PFSK-1 (cell line): ENCODE results near the gene XPR1.

Source experiments
- FOXP2 ChIP-seq: optimal IDR thresholded peaks from 2 replicates; pipeline ENCODE3; 2011; ENCODE audit warnings: borderline replicate concordance, control low read depth, inconsistent platforms; ENCODE audit not compliant: insufficient read depth; ENCODE audit errors: extremely low read length, extremely low read depth
- POLR2AphosphoS5 ChIP-seq: IDR thresholded peaks from 2 replicates; pipeline ENCODE4 v1.6.1; 2012; ENCODE audit warnings: low read depth, mild to moderate bottlenecking, control low read depth, low read length, moderate library complexity
- SIN3A ChIP-seq: IDR thresholded peaks from 2 replicates; pipeline ENCODE4 v1.6.1; 2012; ENCODE audit warnings: mild to moderate bottlenecking, low read length, moderate library complexity, borderline replicate concordance; ENCODE audit not compliant: insufficient read depth
- TAF1 ChIP-seq: IDR thresholded peaks from 2 replicates; pipeline ENCODE4 v1.6.1; 2012; ENCODE audit warnings: low read length, control low read depth, borderline replicate concordance; ENCODE audit not compliant: insufficient read depth
- TF ChIP-seq, protein P1 (sequence below), 2 experiments: IDR thresholded peaks; 2 replicates each; pipeline versions ENCODE4 v1.6.1 to v1.8.0; 2011 to 2012; ENCODE audit warnings: low read depth in 2 of 2, low read length in 2 of 2, control low read depth in 1 of 2, inconsistent platforms in 1 of 2, mild to moderate bottlenecking in 1 of 2, moderate library complexity in 1 of 2; ENCODE audit not compliant: insufficient read depth in 1 of 2

Gene XPR1

GRCh38 chr1:180675586-180675985, 43.8 kb downstream of the XPR1 start:
- no peak for TF ChIP-seq TAF1
- TF ChIP-seq, protein P1, sequence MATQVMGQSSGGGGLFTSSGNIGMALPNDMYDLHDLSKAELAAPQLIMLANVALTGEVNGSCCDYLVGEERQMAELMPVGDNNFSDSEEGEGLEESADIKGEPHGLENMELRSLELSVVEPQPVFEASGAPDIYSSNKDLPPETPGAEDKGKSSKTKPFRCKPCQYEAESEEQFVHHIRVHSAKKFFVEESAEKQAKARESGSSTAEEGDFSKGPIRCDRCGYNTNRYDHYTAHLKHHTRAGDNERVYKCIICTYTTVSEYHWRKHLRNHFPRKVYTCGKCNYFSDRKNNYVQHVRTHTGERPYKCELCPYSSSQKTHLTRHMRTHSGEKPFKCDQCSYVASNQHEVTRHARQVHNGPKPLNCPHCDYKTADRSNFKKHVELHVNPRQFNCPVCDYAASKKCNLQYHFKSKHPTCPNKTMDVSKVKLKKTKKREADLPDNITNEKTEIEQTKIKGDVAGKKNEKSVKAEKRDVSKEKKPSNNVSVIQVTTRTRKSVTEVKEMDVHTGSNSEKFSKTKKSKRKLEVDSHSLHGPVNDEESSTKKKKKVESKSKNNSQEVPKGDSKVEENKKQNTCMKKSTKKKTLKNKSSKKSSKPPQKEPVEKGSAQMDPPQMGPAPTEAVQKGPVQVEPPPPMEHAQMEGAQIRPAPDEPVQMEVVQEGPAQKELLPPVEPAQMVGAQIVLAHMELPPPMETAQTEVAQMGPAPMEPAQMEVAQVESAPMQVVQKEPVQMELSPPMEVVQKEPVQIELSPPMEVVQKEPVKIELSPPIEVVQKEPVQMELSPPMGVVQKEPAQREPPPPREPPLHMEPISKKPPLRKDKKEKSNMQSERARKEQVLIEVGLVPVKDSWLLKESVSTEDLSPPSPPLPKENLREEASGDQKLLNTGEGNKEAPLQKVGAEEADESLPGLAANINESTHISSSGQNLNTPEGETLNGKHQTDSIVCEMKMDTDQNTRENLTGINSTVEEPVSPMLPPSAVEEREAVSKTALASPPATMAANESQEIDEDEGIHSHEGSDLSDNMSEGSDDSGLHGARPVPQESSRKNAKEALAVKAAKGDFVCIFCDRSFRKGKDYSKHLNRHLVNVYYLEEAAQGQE (IDR thresholded peaks at IDR 0.05; ENCODE audit: insufficient read depth in 1 of 2, low read depth in 2 of 2, low read length in 2 of 2), result no peak
- no peak for TF ChIP-seq POLR2AphosphoS5
- TF ChIP-seq FOXP2, result no peak
- TF ChIP-seq SIN3A, result no peak

DNA sequence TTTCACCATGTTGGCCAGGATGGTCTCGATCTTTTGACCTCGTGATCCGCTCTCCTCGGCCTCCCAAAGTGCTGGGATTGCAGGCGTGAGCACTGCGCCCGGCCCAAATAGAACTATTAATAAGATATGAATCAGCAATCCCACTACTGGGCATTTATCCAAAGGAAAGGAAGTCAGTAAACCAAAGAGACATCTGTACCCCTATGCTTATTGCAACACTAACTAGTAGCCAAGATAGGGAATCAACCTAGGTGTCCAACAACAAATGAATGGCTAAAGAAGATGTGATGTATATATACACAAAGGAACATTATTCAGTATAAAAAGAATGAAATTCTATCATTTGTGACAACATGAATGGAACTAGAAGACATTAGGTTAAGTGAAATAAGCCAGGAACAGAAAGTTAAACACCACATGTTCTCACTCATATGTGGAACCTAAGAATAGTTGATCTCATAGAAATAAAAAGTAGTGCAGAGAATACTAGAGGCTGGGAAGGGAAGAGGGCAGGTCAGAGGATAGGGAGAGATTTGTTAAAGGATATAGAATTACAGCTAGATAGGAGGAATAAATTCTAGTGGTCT, 48.8 kb downstream of the XPR1 start:
- TF ChIP-seq FOXP2 (no peak), SIN3A (no peak), POLR2AphosphoS5 (no peak), TAF1 (no peak)
- TF ChIP-seq, protein P1 (IDR thresholded peaks at IDR 0.05; ENCODE audit: insufficient read depth in 1 of 2, low read depth in 2 of 2, low read length in 2 of 2), result no peak

- TF ChIP-seq SIN3A, result no peak
- no peak for TF ChIP-seq FOXP2
- TF ChIP-seq, protein P1 (IDR thresholded peaks at IDR 0.05; ENCODE audit: insufficient read depth in 1 of 2, low read depth in 2 of 2, low read length in 2 of 2), result no peak
- no peak for TF ChIP-seq POLR2AphosphoS5
- TF ChIP-seq TAF1, result no peak
These were observed 59.6 kb downstream of the XPR1 start for GRCh38 chr1:180691322-180691913.

DNA sequence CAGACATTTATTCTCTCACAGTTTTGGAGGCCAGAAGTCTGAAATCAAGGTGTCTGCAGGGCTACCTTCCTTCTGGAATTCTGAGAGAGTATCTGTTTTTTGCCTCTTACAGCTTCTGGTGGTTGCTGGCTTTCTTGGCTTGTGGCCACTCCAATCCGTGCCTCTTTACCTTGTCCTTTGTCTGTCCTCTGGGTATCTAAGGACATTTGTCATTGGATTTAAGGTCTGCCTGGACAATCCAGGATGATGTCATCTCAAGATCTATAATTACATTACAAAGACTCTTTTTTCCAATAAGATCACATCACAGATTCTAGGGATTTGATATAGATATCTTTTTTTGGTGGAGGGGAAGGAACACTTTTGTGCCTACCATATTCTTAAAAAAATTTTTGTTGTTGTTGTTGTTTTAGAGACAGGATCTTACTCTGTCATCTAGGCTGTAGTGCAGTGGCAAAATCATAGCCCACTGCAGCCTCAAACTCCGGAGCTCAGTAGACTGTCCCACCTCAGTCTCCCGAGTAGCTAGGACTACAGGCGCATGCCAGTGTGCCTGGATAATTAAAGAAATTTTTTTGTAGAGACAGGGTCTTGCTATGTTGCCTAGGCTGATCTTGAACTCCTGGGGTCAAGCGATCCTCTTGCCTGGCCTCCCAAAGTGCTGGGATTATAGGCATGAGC, 61.9 kb downstream of the XPR1 start:
- no peak for TF ChIP-seq FOXP2
- no peak for TF ChIP-seq SIN3A
- TF ChIP-seq TAF1, result no peak
- TF ChIP-seq, protein P1 (IDR thresholded peaks at IDR 0.05; ENCODE audit: insufficient read depth in 1 of 2, low read depth in 2 of 2, low read length in 2 of 2), result no peak
- no peak for TF ChIP-seq POLR2AphosphoS5
